Measurements from ENCODE around the gene TMEM147. TPM values are rescaled to one million over a fixed set of nuclear protein-coding genes. Genes with fewer than 3 reads are reported as not detected.

Gene TMEM147
- total RNA-seq, 2 experiments from 2014 or later: 20.3 to 22.0 TPM

- DNase-seq: no peak
- no peak for ATAC-seq (ENCODE audit: poor library complexity)
- H3K27ac Mint-ChIP-seq: no peak overlapping the region
- no peaks in the 10 kb centered on the region for H3K4me1 Mint-ChIP-seq (ENCODE audit: low read depth)
- H3K4me3 Mint-ChIP-seq: no peak overlapping the region
- Histone ChIP-seq H3K27me3 (ENCODE audit: control insufficient read depth in 1 of 2, insufficient read depth in 2 of 2, low read length in 2 of 2) (peaks cover 0 to 7% of the 10 kb centered on the region in 2 experiments), H3K36me3 (ENCODE audit: insufficient read depth, low read length) (no peaks in the 10 kb centered on the region), H3K9me3 (ENCODE audit: control insufficient read depth in 1 of 2, insufficient read depth in 1 of 2, low read length in 2 of 2) (no peaks in the 10 kb centered on the region), H3K27ac (ENCODE audit: low read depth in 1 of 2, low read length in 2 of 2) (no peak overlapping the region), H3K4me3 (ENCODE audit: low read length) (no peak overlapping the region), H3K4me1 (ENCODE audit: insufficient read depth, low read length) (no peaks in the 10 kb centered on the region)
- H3K9me3 Mint-ChIP-seq: no peaks in the 10 kb centered on the region
- ChIA-PET CTCF (no interaction called here), POLR2A (no interaction called here)
- H3K36me3 Mint-ChIP-seq (ENCODE audit: low read depth): no peaks in the 10 kb centered on the region
- TF ChIP-seq, protein P1, sequence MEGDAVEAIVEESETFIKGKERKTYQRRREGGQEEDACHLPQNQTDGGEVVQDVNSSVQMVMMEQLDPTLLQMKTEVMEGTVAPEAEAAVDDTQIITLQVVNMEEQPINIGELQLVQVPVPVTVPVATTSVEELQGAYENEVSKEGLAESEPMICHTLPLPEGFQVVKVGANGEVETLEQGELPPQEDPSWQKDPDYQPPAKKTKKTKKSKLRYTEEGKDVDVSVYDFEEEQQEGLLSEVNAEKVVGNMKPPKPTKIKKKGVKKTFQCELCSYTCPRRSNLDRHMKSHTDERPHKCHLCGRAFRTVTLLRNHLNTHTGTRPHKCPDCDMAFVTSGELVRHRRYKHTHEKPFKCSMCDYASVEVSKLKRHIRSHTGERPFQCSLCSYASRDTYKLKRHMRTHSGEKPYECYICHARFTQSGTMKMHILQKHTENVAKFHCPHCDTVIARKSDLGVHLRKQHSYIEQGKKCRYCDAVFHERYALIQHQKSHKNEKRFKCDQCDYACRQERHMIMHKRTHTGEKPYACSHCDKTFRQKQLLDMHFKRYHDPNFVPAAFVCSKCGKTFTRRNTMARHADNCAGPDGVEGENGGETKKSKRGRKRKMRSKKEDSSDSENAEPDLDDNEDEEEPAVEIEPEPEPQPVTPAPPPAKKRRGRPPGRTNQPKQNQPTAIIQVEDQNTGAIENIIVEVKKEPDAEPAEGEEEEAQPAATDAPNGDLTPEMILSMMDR (IDR thresholded peaks at IDR 0.05): no peak
- H3K27me3 Mint-ChIP-seq: peaks cover 65% of the 10 kb centered on the region
- intact Hi-C loops (cut with DNase I, micrococcal nuclease): loop anchor here in 1 of 2 experiments (10.0 kb wide), 1 partner anchor 105 kb away; no protein-coding TSS in a partner anchor
Measured at GRCh38 chr19:35569281-35569781, 23.9 kb downstream of the TMEM147 start.

GRCh38 chr19:35571406-35571965 lies 26.1 kb downstream of the TMEM147 start:
- intact Hi-C loops (cut with DNase I, micrococcal nuclease): no loop called here
- H3K4me3 Mint-ChIP-seq: no peak overlapping the region
- no peaks in the 10 kb centered on the region for H3K36me3 ChIP-seq (ENCODE audit: insufficient read depth, low read length)
- H3K9me3 Mint-ChIP-seq: peaks cover 4% of the 10 kb centered on the region
- DNase-seq (no peak), ATAC-seq (ENCODE audit: poor library complexity) (no peak)
- H3K4me3 ChIP-seq (ENCODE audit: low read length): no peak overlapping the region
- peaks cover 51% of the 10 kb centered on the region for H3K27me3 Mint-ChIP-seq
- TF ChIP-seq, protein P1 (IDR thresholded peaks at IDR 0.05): no peak
- POLR2A ChIA-PET: no interaction called here
- H3K27ac Mint-ChIP-seq: no peak overlapping the region
- H3K4me1 Mint-ChIP-seq (ENCODE audit: low read depth): no peaks in the 10 kb centered on the region
- peaks cover 0 to 7% of the 10 kb centered on the region in 2 experiments for H3K27me3 ChIP-seq (ENCODE audit: control insufficient read depth in 1 of 2, insufficient read depth in 2 of 2, low read length in 2 of 2)
- no peaks in the 10 kb centered on the region for H3K36me3 Mint-ChIP-seq (ENCODE audit: low read depth)
- CTCF ChIA-PET: no interaction called here
- H3K9me3 ChIP-seq (ENCODE audit: control insufficient read depth in 1 of 2, insufficient read depth in 1 of 2, low read length in 2 of 2): peaks cover 6 to 12% of the 10 kb centered on the region in 2 experiments
- no peak overlapping the region for H3K27ac ChIP-seq (ENCODE audit: low read depth in 1 of 2, low read length in 2 of 2)
- H3K4me1 ChIP-seq (ENCODE audit: insufficient read depth, low read length): no peaks in the 10 kb centered on the region

GRCh38 chr19:35577918-35578317 lies 32.5 kb downstream of the TMEM147 start:
- Mint-ChIP-seq H3K36me3 (ENCODE audit: low read depth) (peaks cover 4% of the 10 kb centered on the region), H3K4me3 (no peak overlapping the region), H3K9me3 (peaks cover 7% of the 10 kb centered on the region), H3K27me3 (peaks cover 24% of the 10 kb centered on the region), H3K27ac (no peak overlapping the region), H3K4me1 (ENCODE audit: low read depth) (no peaks in the 10 kb centered on the region)
- no peaks in the 10 kb centered on the region for H3K4me1 ChIP-seq (ENCODE audit: insufficient read depth, low read length)
- DNase-seq (no peak), ATAC-seq (ENCODE audit: poor library complexity) (no peak)
- POLR2A ChIA-PET: no interaction called here
- H3K9me3 ChIP-seq (ENCODE audit: control insufficient read depth in 1 of 2, insufficient read depth in 1 of 2, low read length in 2 of 2): peaks cover 22 to 29% of the 10 kb centered on the region in 2 experiments
- H3K27me3 ChIP-seq (ENCODE audit: control insufficient read depth in 1 of 2, insufficient read depth in 2 of 2, low read length in 2 of 2): peaks cover 4 to 6% of the 10 kb centered on the region in 2 experiments
- no peak overlapping the region for H3K4me3 ChIP-seq (ENCODE audit: low read length)
- intact Hi-C loops (cut with DNase I, micrococcal nuclease): no loop called here
- CTCF ChIA-PET: no interaction called here
- H3K36me3 ChIP-seq (ENCODE audit: insufficient read depth, low read length): no peaks in the 10 kb centered on the region
- no peak overlapping the region for H3K27ac ChIP-seq (ENCODE audit: low read depth in 1 of 2, low read length in 2 of 2)
- TF ChIP-seq, protein P1 (IDR thresholded peaks at IDR 0.05): no peak
